ENCODE results near the gene ABCC4.

ABCC4 gene

DNA sequence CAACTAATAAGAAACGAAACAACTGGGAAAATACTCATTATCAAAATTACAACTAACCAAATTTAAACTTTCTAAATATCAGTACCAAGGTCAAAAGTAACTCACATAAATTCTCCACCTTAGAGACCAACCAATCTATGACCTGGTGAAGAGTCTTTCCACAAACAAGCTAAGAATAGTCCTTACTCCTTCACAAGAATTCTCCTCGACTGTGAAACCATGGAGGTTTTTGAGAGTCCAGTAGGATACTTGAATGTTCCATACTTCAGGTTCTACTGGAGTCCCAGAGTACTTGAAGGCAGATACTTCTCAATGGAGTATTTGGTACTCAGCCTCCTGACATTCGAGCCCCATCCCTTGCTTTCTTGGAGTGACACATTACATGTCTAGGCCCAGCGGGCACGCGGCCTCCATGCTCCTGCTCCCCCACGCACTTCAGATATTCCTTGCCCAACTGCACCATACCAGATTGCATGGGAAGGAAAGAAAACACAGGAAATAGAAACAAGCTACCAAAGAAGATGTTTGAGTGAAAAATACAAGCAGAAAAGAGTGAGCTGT lies 63.9 kb downstream of the ABCC4 start:
- no peak for DNase-seq (ENCODE audit: extremely low spot score, insufficient read length, low read depth)
- FAIRE-seq, result no peak

DNA sequence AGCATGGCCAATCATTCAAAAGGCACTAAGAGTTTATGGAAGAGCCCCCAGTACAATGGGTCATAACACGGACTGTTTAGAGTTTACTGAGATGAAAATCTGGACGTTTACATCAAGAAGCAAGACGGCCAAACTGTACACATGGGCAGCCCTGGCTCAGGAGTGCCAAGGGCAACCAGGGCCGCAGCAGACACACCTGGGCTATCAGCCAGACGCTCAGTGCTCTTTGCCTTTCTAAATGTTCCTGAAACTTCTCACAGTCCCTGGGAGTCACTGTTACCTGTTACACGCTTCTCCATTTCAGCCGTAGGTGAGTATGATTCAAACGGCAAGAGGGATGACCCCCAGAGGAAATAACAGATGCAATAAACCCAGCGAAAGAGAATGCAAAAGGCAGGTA lies 64.5 kb downstream of the ABCC4 start:
- FAIRE-seq (no peak), DNase-seq (ENCODE audit: extremely low spot score, insufficient read length, low read depth) (no peak)

DNA sequence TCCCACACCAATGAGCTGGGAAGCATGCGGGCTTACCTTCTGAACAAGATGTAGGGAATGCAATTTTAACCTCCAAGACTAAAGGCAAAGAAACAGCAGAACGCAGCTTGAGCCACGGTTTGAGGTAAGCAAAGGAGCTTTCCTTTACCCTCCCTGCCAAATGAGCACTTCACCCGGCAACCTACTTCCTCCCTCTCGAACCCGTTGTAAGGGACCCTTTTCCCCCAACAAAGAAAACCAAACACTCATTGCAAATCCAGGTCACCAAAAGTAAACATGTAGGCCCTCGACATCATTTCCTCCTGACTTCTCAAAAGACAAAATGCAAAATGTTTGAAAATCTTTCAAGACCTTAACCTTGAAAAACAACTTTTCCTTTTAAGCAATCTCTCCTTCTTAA lies 65.3 kb downstream of the ABCC4 start:
- FAIRE-seq (no peak), DNase-seq (ENCODE audit: extremely low spot score, insufficient read length, low read depth) (no peak)

DNA sequence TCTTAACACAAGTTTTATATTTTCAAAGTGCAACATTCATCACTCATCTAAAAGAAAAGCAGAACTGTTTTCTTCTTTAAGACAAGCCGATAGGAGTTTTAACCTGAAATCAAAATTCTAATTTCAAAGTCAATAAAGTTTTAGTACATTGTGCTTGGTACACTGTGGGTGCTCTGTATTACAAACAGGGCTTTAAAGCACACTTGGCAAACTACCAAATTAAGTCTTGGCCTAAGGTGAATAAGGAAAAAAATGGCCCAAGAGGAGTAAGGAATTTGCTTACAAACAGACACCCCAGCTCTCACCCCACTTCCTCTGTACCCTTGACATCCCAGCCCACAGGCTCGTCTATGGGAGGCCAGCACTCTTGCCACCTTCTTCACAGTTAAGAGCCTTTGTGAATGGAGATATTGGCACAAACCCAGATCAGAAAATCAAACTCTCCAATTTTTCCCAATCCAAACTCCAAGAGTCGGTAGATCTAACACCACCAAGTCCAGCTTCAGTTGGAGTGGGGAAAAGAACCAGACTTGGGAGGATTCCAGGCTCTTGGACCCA lies 66.0 kb downstream of the ABCC4 start:
- FAIRE-seq, result no peak
- no peak for DNase-seq (ENCODE audit: extremely low spot score, insufficient read length, low read depth)

DNA sequence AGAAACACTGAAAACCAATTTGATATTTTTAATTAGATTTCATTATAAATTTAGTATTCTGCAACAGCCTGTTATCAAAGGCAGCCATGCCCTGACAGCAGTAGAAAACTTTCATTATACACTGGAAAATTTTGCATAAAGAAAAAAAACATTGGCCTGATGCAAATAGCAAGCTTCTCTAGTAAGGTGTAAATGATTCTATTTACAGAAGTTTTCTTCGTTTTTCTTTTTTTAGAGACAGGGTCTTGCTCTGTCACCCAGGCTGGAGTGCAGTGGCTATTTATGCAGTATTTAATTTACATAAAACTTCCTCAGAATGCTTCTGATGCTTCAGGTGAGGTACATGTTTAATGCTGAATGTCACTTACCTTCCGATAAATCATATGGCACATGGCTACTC lies 67.0 kb downstream of the ABCC4 start:
- FAIRE-seq, result peak; percentile 79
- DNase-seq (ENCODE audit: extremely low spot score, insufficient read length, low read depth), result no peak

DNA sequence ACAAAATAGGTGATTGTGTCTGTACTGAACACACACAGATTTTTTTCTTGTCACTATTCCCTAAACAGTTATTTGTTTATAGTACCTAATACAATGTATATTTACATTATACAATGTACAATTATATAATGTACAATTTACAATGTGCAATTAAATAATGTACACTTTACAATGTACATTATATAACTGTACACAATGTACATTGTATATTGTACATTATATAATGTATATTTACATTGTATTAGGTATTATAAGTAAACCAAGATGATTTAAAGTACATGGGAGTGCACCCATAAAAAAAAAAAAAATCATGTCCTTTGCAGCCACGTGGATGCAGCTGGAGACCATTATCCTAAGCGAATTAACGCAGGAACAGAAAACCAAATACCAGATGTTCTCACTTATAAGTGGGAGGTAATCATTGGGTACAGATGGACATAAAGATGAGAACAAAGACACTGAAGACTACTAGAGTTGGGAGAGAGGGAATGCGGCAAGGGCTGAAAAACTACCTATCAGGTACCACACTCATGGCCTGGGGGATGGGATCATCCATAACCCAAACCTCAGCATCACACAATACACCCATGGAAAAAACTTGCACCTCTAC lies 68.1 kb downstream of the ABCC4 start:
- FAIRE-seq, result no peak

DNA sequence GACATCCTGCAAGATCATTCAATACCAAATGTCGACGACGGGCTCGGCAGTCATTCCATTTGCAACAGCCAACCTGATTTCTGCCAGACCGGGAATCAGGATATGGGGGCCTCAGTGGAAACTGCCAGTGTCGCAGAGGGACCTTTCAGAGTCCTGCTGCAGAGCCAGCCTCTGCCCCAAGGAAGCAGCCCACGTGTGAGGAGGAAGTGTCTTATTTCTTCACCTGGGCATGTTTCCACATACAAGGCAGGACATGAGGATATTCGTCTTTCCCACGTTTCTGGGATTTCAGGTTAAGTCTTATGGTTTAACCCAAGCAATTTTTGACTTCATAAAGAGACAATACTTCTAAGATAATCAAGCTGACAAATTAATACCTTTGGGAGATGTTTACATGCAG lies 69.9 kb downstream of the ABCC4 start:
- FAIRE-seq (no peak), DNase-seq (ENCODE audit: extremely low spot score, insufficient read length, low read depth) (no peak)

More for the DNA sequence above, 68.1 kb downstream of the ABCC4 start:
- DNase-seq (ENCODE audit: extremely low spot score, insufficient read length, low read depth), result no peak

DNA sequence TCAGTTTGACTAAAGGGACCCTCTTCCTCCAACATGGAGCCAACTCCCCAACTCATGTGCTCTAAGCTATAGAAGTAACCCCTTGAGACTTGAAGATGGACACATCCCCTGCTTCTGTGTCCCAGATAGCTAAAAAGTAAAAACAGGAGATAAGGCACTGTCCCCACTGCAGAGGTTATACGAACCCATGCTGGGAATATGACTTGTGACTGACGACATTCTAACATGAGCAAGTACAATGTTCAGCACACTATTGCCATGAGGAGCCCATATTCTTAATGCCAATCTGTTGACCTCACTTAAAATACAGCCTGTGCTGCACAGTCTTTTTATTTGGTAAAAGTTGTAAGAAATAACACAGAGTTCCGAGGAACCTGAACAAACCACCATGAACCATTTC lies 71.4 kb downstream of the ABCC4 start:
- FAIRE-seq (no peak), DNase-seq (ENCODE audit: extremely low spot score, insufficient read length, low read depth) (no peak)

DNA sequence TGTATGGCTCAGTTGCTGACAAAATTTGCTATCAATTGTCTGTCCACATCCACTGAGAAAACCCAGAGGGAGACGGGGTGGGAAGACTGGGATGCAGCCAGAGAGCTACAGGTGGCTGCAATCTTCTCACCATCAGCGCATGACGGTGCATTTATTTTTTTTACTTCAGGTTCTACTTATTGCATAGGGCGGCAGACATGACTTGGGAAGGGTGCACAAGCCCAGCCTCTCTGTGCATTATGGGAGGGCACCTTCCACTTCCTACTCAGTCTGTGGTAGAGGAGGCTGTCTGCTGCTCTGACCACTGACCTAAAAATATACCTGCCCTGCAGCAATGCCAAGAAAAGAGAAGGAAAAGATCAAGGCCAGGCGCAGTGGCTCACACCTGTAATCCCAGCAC lies 73.1 kb downstream of the ABCC4 start:
- FAIRE-seq, result peak; percentile 57
- no peak for DNase-seq (ENCODE audit: extremely low spot score, insufficient read length, low read depth)

DNA sequence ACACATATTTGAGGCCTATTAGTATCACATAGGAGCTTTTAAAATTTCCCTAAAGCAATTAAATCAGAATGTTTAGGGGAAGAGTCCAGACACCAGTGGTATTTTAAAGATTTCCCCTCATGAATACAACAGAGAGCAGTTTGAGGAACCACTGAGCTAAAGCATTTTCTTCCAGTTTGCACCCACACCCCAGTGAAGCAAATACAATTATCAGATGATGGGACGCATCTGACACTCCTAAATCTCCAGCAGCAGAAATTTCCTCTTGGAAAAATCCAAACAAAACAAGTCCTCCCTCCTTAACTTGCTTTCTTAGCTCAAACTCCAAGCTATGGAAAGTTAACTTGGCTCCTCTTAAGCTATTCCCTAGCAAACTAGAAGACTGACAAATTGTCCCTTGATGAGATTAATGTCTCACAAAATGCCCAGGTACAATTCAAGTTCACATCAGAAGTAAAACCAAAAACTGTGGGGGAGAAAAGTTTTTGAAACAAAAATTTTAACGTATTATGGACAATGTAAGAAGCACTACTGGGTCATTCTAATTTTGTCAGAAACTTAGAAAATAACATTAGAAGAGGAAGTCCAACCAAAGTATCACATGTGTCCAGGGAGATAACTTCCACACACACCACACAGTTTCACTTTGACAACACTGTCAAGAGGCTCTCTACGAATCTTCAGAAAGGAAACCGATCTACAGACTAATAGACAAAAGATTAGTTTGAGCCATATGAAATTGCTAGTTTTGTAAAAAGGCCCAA lies 74.1 kb downstream of the ABCC4 start:
- FAIRE-seq, result peak; percentile 96
- peak; percentile 52 for DNase-seq (ENCODE audit: extremely low spot score, insufficient read length, low read depth)

DNA sequence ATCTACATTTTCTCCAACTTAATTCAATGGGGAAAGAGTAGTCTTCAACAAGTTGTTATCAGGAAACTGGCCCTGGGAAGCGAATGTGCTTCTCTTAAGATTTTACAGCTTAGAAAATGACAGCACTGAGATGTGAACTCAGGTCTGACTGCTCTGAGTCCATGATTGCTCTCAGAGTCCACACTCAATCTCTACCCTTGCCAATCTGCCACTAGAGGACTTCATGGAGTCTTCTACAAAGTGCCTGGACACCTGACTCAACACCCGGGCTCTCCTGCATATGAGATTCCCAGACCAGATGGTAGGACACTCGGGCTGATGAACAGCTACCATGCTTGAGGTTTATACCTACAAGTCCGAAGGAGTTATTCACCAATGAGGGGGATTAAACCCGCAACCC lies 74.8 kb downstream of the ABCC4 start:
- DNase-seq (ENCODE audit: extremely low spot score, insufficient read length, low read depth) (no peak), FAIRE-seq (no peak)

DNA sequence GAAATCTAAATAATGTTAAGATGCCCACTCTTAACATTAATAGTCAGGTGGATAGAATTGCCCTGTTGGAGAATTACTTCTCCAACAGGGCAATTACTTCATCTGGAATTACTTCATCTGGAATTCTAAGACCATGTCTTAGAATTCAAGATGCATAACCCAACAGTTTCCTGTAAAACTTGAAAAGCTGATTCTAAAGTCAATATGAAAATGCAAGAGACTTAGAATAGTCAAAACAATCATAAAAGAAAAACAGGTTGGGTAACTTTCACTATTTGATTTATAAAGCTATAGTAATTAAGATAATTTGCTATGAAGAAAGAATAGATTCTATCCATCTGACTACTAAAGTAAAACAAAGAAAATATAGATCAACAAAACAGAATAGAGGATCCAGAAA lies 75.2 kb downstream of the ABCC4 start:
- peak; percentile 49 for FAIRE-seq

DNA sequence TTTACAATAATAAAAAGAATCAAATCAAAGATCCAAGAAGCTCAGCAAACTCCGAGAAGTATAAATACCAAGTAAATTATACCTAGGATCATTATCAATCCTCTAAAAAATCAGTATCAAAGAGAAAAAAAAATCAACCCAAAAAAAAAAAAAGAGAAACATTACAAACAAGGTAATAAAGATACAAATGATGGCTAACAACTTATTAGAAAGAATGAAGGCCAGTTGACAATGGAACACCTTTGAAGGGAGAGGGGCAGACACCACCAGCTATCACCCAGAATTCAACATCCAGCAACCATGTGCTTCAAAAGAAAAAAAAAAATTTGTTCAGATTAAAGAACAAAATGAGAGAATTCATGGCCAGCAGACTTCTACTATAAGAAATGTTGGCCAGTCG lies 77.2 kb downstream of the ABCC4 start:
- DNase-seq (ENCODE audit: extremely low spot score, insufficient read length, low read depth) (no peak), FAIRE-seq (no peak)

More for the DNA sequence above, 75.2 kb downstream of the ABCC4 start:
- no peak for DNase-seq (ENCODE audit: extremely low spot score, insufficient read length, low read depth)

DNA sequence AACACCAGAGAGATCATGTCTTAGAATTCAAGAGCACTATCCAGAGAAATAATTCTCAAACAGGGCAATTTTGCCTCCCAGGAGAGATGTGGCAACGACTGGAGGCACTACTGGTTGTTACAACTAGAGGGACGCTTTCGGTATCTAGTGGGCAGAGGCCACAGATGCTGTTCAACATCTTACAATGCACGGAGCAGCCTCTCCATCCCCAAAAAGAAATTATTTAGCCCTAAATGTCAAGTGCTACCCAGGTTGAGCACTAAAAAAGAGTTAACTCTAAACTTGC lies 78.6 kb downstream of the ABCC4 start:
- FAIRE-seq (peak; percentile 87), DNase-seq (ENCODE audit: extremely low spot score, insufficient read length, low read depth) (no peak)

DNA sequence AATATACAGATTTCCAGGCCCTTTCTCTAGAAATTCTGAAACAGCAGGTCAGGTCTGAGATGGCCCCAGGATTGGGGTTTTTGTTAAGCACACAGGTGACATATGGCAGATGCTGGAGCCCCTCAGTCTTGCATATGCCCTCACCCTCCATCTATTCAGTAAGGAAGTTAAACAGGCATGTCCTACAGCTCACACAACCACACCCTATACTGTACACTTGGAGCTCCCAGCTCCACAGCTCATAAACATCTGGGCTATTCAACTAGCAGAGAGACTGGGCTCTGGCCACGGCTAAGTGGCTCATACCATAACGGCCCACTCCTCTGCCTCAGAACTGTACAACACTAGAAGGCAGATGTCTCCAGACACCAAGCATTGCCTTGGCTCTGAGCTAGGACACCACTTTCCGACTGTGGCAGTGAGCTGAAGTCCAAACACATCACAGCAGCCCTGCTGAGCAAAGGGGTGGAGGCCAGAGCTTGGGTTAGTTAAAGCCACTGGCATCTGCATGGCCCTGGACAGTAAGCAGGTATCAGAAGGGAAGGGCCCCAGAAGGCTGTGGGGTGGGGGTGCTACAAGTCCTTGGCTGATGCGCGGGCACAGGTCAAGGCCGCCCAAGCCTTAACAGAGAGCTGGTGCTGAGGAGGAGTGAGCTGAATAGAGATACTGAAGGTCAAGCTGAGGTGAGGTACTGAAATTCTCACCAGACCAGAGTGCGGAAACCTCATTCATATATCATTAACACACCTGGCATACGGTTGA lies 79.1 kb downstream of the ABCC4 start:
- peak; percentile 5 for FAIRE-seq
- no peak for DNase-seq (ENCODE audit: extremely low spot score, insufficient read length, low read depth)

DNA sequence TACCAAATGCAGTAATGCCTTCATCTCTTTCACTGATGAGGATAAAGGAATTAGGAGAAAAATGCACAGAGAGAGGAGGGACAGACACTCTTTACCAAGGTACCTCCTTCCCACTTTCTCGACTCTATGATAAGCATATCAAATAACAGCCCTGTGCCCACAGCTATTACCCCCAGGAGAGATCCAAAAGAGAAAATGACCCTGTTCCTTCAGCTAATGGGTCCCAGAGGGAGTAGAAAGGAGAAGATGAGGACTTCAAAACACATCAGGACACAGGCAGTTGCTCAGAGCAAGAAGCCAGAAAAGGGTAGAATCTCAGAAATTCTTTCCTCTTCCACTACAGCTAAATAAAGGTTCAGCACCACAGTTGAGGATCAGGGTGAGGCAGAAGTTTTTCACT lies 80.6 kb downstream of the ABCC4 start:
- no peak for FAIRE-seq
- DNase-seq (ENCODE audit: extremely low spot score, insufficient read length, low read depth), result no peak

DNA sequence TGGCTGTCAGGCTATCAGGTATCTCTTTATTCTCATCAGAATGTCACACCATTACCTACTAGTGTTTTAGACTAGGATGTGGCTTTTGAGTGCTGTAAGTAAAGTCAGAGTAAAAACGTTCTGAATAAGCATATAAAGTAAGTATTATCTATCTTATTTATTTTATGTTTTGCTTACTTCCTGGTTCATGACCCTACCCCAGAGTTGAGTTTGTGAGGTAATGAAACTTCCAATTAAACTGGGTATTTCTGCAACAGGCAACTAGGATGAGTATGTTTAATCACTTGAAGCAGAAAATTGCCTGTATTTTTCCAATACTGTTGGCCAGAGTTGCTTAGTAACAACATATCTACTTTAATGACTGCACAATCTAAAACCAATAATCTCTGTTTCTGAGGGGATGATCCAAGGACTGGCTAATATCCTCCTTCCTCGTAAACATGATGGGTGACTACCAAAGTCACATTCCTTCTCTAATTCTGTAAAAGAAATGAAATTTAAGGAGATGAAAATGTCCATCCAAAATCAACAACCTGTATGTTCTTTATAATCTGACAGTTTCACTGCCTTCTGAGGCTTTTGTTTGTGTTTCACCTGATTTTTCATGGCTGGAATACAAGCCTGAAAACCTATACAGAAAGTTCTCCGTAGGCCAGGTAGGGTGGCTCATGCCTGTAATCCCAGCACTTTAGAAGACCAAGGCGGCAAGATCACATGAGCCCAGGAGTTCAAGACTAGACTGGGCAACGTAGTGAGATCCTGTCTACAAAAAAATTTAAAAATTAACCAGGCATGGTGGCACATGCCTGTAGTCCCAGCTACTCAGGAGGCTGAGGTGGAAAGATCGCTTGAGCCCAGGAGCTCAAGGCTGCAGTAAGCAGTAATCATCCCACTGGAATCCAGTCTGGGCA lies 83.1 kb downstream of the ABCC4 start:
- no peak for FAIRE-seq

DNA sequence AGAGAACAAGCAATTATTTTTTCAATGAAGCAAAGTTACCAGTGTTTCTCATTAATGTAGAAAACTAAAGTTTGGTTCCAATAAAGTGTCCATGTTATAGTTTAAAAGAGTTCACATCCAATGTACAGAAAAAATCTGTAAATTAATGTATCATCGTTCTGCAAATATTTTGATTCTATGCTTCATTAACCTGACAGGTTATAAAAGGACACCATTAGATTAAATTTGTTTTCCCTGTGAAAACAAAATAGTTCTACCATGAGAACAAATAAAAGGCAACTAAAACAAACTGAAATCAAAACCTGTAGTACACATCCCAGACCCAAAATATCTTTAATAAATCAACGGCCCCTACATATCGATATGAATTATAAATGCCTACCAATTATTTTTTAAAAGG lies 85.1 kb downstream of the ABCC4 start:
- DNase-seq (ENCODE audit: extremely low spot score, insufficient read length, low read depth), result no peak
- FAIRE-seq, result no peak

More for the DNA sequence above, 83.1 kb downstream of the ABCC4 start:
- DNase-seq (ENCODE audit: extremely low spot score, insufficient read length, low read depth), result no peak

DNA sequence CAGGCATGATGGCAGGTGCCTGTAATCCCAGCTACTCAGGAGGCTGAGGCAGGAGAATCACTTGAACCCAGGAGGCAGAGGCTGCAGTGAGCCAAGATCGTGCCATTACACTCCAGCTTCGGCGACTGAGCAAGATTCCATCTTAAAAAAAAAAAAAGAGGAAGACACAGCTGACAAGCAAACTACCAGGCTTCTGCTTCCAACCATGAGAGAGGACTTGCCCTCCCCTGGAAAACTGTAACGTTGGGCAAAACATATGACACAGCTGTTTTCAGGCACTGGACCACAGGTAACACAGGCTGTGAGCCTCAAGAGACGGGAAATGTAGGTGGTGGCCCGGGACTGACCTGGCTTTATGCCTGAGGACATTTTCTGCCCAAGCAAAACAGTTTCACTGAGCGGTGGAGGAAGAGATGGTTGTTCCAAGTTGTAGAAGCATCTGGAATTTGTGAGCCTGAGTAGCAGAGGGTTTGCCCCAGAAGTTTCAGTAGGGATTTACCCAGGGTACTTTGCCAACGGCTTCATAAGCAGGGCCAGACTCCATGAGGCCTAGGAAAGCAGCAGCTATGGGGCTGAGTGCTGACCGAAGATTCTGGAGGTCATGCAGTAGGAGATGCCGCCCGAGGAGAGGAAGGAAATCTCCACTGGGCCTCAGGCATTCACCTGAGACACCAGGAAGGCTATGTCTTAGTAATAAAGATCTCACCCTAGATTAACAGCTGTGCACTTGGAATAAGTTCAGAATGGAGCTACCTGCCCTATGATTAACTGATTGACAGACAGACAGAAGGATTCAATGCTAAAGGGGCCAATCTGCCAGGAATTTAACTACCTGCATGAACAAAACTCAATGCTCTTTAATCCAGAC lies 88.0 kb downstream of the ABCC4 start:
- DNase-seq (ENCODE audit: extremely low spot score, insufficient read length, low read depth) (no peak), FAIRE-seq (no peak)

Data from GM18507 (cell line).